Activated naive CD4-positive, alpha-beta T cell (primary cell): ENCODE data around the gene PCGF5.
A peak's percentile ranks its signal among the peaks of the same experiment; 100 is the strongest.
"Not testable (repeated sequence)": the region's sequence is repeated elsewhere in the genome, so short reads cannot be mapped to it uniquely, and the experiment has no call there.

ENCODE experiments used
- DNase-seq, 4 experiments: peaks; one replicate each; lab custom pipeline; 2025; lab: John Stamatoyannopoulos, UW

PCGF5 gene

DNA sequence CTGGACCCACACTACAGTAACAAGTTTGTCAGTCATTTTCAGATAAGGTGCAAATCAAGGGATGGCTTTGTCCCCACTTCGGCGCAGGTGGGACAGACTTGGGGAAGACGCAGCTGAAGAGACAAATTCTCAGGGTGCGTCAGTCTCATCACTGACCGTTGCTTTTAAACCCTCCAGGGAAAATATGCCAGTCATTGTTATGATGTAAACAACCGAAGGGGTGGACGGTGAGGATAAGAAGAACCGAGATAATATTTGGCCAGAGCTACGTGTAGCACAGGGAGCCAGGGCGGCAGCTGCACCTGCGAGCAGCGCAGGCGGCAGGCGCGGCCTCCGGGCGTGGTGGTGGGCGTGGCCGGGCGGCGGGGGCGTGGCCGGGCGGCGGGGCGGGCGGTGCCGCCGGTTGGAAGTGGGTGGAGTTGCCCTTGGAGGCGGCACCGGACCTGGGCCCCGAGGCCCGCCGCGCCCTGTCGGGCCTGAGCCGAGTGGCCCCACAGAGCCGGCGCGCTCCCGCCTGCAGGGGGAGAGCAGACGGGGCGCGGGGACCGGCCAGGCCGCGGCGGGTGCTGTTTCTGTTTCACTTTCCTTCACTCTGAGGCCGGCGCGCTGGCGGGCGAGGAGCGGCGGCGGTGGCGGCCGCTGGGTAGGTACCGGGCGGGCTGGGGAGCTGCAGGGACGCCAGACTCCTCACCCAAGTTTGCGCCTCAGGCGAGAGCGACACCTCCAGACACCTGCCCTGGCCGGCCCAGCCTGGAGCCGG is at the start of gene PCGF5:
PCGF5 (plus strand) TSS at position 470 of the 760 bp plus-strand sequence. CDS start 2,209 bp downstream, outside the sequence.
- DNase-seq, result peak; percentile 65 to 92 (median 83)

- DNase-seq, result no peak
Observed at GRCh38 chr10:91171485-91171884, 49.0 kb upstream of the PCGF5 start.

DNA sequence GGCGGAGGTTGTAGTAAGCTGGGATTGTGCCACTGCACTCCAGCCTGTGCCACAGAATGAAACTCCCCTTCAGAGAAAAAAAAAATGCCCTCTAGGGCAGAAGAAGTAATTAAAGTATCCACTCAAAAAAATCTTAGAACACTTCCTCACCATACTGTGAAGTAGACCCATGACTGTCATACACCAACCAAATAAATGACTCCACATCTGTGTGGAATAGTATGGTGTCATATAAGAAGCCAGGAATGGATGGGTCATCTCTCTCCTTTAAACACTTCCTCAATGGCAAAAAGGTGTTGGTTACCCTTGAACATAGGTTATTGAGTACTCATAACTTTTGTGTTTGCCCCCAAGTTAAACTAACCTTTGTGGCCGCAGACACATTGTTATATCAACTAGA is 48.1 kb upstream of the PCGF5 start:
- DNase-seq, result no peak

- no peak for DNase-seq
Observed at GRCh38 chr10:91185239-91185875, 35.1 kb upstream of the PCGF5 start.

GRCh38 chr10:91187156-91187555 is 33.3 kb upstream of the PCGF5 start:
- no peak for DNase-seq

- not testable (repeated sequence) for DNase-seq
Observed at GRCh38 chr10:91188010-91188409, 32.5 kb upstream of the PCGF5 start.

GRCh38 chr10:91188889-91189288 is 31.6 kb upstream of the PCGF5 start:
- no peak for DNase-seq

- no peak for DNase-seq
Observed at GRCh38 chr10:91190388-91190870, 30.0 kb upstream of the PCGF5 start.

- DNase-seq, result no peak
Observed at GRCh38 chr10:91190876-91191583, 29.4 kb upstream of the PCGF5 start.

- DNase-seq, result no peak
Observed at GRCh38 chr10:91191584-91191919, 28.9 kb upstream of the PCGF5 start.

DNA sequence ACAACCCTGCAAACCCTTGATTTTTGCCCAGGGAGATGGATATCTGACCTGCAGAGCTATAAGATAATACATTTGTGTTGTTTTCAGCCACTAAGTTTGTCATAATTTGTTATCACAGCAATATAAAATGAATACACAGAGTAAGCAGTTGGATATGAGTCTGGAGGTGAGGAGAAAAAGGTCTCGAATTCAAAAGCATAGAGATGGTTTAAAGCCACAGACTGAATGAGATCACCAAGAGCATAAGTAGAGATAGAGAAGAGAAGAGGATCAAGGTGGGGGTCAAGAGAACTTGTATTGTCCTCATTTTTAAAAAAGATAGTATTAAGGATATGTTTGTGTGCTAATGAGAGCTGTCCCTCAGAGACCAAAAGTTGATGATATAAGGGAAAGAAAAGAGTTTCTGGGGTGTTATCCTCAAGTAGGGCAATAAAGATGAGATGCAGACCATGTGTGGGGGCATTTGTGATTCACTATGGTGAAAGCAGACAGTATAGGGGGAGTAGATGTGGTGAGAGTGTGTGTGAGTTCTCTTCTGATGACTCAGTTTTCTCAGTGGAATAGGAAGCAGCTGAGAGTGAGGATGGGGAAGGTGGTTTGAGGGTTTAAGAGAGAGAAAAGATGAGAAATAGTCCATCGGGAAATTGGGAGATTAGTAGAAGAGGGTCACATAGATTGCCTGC is 25.8 kb upstream of the PCGF5 start:
- no peak for DNase-seq

DNA sequence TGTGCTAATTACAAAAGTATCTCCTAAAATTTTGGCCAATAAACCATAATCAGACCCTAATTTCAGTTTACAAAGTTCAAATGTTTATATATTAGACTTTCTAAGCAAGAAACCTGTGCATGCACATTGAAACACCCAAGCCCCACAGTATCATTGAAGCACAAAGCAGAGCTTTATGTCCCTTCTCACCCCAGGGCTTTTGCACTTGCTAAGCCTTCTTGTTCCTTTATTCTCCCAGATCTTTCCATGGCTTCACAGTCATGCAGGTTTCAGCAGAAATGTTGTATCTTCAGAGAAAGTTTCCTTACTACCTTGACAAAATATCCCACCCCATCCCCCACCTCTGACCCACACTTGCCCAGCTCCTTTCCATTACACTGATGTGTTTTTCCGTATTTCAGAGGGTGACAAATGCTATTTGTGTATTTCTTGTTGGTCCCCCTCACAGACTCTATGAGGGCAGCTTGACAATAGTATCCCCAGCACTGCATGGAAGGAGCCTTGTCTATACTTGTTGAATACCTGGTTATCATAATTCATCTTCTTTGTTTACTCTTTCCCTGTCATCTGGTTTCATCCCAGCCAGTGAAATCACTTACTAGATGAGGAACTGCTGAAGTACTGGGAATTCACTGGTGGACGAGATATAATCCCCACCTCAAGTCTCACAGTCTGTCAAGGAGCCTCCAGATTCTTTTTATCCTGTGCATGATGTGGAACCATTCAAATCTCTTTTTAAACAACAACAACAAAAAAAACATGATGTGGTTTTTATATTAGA is 24.0 kb upstream of the PCGF5 start:
- no peak for DNase-seq

DNA sequence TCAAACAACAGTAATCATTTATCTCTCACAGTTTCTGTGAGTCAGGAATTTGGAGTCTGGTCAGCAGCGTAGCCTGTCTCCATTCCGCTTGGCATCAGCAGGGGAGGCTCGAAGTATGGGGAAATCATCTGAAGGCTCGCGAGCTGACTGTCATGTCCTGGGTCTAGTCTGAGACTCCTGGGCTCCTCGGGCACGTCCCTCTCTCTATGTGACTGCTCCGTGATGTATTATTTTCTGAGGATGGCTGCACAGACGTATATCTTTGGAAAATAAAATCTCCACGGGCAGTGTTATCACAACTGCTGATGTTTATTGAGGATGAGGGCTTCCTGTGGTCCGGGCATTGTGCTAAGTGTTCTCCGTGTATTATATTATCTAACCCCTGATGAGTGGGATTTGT is 23.3 kb upstream of the PCGF5 start:
- DNase-seq, result no peak

- DNase-seq, result no peak
Observed at GRCh38 chr10:91198781-91199180, 21.7 kb upstream of the PCGF5 start.

DNA sequence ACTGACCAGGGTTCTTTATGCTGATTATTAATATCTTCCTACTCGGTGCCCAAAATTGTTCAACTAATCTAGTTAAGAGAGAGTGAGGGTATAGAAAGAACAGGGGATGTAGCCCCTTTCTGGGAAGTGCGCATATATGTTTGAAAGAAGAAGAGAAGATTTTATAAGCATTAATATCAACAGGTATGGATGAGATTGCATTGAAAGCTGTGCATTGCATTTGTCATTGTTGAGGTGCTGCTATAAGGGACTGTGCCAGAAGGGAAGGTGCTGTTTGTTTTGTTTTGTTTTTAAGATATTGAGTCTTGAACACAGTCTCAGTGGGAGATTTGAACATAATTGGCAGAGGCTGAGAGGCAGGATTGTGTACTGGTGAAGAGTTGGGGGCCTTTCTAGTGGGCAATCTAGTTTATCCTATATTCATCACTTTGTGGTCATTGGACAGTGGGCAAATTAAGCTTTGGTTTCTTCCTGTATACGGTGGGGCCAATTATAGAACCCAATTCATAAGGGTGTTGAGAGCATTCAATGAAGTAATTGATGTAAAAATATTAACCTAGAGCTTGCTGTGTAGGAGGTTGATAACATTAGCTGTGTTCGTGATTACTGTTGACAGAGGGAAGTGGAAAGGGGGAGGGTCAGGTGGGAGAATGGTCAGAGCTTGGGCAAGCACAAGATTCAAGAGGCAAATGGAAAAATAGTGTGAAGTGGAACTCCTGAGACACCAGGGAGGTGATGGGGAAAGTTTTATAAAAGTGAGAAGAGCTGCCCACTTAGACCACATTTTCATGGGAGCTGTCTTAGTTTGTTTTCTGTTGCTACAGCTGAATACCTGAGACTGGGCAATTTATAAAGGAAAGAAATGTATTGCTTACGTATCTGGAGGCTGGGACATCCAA is 19.9 kb upstream of the PCGF5 start:
- DNase-seq, result no peak

DNA sequence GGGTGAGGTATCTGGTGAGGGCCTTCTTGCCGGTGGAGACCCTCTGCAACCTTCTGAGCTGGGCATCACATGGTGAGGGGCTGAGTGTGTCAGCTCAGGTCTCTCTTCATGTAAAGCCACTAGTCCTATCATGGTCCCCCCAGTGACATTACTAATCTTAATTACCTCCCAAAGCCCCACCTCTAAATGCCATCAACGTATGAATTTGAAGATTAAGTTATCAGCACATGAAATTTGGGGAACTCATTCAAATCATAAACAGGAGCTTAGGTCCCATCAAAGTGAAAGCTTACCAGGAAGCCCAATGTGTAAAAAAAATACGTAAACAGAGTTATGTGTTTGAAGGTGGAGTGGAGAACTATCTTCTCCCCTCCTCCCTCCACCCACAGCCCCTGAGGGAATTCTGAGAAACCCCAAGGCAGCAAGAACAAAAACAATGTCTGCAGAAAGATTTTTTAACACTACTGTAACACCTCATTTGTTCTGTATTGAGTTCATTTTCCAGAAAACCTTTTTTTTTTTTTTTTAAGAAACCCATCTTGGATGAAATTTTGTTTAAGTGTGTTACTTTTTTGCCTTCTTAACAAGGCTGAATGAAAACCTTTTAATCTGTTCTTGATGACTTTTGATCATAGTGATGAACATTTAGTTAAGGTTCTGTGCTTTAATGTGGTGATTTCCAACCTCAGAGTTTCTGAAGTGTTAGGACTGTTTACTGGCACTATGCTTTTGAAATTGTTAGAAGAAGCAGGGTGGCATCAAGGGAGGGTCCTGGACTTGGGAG is 19.1 kb upstream of the PCGF5 start:
- DNase-seq, result no peak

DNA sequence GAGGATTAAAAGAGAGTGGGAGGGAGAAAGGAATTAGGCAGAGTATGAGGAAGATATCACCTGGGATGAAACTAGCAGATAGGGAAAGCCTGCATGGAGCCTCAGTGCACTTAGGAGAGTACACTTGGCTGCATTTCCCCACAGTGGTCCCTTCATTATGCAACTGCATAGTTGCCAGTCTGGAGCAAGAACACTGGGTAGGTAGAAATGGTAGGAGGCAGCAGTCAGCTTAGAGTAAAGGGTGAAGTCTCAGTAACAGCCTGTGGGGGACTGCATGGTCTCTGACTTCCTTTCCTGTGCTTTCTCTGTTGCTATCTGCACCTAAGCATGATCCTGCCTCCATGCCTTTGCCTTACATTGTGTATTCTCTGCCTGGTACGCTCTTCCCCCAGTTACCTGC is 14.0 kb upstream of the PCGF5 start:
- DNase-seq, result no peak

- DNase-seq, result no peak
Observed at GRCh38 chr10:91206837-91207474, 13.5 kb upstream of the PCGF5 start.

GRCh38 chr10:91208642-91209041 is 11.8 kb upstream of the PCGF5 start:
- no peak for DNase-seq
